C4-2B (cell line): ENCODE measurements around the gene RANGAP1.

Experiments used
- ZFX ChIP-seq: fragments of 450-650 bp; IDR thresholded peaks from 2 replicates; pipeline ENCODE4 v1.6.1; 2017
- TF ChIP-seq, protein P1 (sequence below): fragments of 450-650 bp; conservative IDR thresholded peaks from 2 replicates; pipeline ENCODE4 v1.5.1; 2017; ENCODE audit warnings: mild to moderate bottlenecking

GRCh38 chr22:41229215-41229614 is 56.8 kb downstream of the RANGAP1 start:
- TF ChIP-seq, protein P1, sequence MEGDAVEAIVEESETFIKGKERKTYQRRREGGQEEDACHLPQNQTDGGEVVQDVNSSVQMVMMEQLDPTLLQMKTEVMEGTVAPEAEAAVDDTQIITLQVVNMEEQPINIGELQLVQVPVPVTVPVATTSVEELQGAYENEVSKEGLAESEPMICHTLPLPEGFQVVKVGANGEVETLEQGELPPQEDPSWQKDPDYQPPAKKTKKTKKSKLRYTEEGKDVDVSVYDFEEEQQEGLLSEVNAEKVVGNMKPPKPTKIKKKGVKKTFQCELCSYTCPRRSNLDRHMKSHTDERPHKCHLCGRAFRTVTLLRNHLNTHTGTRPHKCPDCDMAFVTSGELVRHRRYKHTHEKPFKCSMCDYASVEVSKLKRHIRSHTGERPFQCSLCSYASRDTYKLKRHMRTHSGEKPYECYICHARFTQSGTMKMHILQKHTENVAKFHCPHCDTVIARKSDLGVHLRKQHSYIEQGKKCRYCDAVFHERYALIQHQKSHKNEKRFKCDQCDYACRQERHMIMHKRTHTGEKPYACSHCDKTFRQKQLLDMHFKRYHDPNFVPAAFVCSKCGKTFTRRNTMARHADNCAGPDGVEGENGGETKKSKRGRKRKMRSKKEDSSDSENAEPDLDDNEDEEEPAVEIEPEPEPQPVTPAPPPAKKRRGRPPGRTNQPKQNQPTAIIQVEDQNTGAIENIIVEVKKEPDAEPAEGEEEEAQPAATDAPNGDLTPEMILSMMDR = no peak
- TF ChIP-seq ZFX = no peak
